Stimulated activated memory B cell treated with anti-CD40 and anti-IgM and Interleukin-4, amounts not matched to agents 10 μg/mL and 1 μg/mL and 100 μg/mL, for 72 hours (primary cell): Measurements from ENCODE around the gene RTL1.

Source experiments
- ATAC-seq: fragments of 150-1000 bp; cut with Tn5 transposase; 2 replicates; pipeline ENCODE4 v1.10.0; 2021
- H3K27ac Mint-ChIP-seq: one replicate; pipeline ENCODE4 v1.8.0; 2022; ENCODE audit warnings: mild to moderate bottlenecking, mixed read lengths
- H3K27me3 Mint-ChIP-seq: one replicate; pipeline ENCODE4 v1.8.0; 2022; ENCODE audit warnings: mixed read lengths
- H3K36me3 Mint-ChIP-seq: one replicate; pipeline ENCODE4 v1.8.0; 2022; ENCODE audit warnings: mixed read lengths
- H3K4me1 Mint-ChIP-seq: one replicate; pipeline ENCODE4 v1.8.0; 2022; ENCODE audit warnings: mixed read lengths
- H3K4me3 Mint-ChIP-seq: one replicate; pipeline ENCODE4 v1.8.0; 2022; ENCODE audit warnings: mild to moderate bottlenecking, moderate library complexity, mixed read lengths
- H3K9me3 Mint-ChIP-seq: one replicate; pipeline ENCODE4 v1.8.0; 2022; ENCODE audit warnings: mixed read lengths

The RTL1 gene

GRCh38 chr14:100865682-100866591, 37.6 kb downstream of the RTL1 start:
- Mint-ChIP-seq H3K36me3 (no peaks in the 10 kb centered on the region), H3K9me3 (peaks cover 6% of the 10 kb centered on the region), H3K27me3 (no peaks in the 10 kb centered on the region), H3K27ac (no peak overlapping the region), H3K4me1 (no peaks in the 10 kb centered on the region), H3K4me3 (no peak overlapping the region)
- no peak for ATAC-seq

GRCh38 chr14:100864960-100865681, 38.4 kb downstream of the RTL1 start:
- no peaks in the 10 kb centered on the region for H3K36me3 Mint-ChIP-seq

GRCh38 chr14:100864206-100864605, 39.3 kb downstream of the RTL1 start:
- Mint-ChIP-seq H3K27ac (no peak overlapping the region), H3K27me3 (peaks cover 10% of the 10 kb centered on the region), H3K4me1 (no peaks in the 10 kb centered on the region), H3K9me3 (peaks cover 6% of the 10 kb centered on the region), H3K36me3 (no peaks in the 10 kb centered on the region), H3K4me3 (no peak overlapping the region)
- no peak for ATAC-seq

More at GRCh38 chr14:100864960-100865681, 38.4 kb downstream of the RTL1 start:
- H3K4me1 Mint-ChIP-seq, result no peaks in the 10 kb centered on the region
- no peak for ATAC-seq
- peaks cover 6% of the 10 kb centered on the region for H3K9me3 Mint-ChIP-seq
- no peak overlapping the region for H3K27ac Mint-ChIP-seq
- H3K27me3 Mint-ChIP-seq, result peaks cover 4% of the 10 kb centered on the region
- no peak overlapping the region for H3K4me3 Mint-ChIP-seq

GRCh38 chr14:100862793-100863192, 40.7 kb downstream of the RTL1 start:
- Mint-ChIP-seq H3K9me3 (peaks cover 6% of the 10 kb centered on the region), H3K27me3 (peaks cover 17% of the 10 kb centered on the region), H3K4me3 (no peak overlapping the region), H3K27ac (no peak overlapping the region), H3K36me3 (no peaks in the 10 kb centered on the region), H3K4me1 (no peaks in the 10 kb centered on the region)
- ATAC-seq, result no peak

- Mint-ChIP-seq H3K27ac (no peak overlapping the region), H3K4me3 (no peak overlapping the region), H3K36me3 (no peaks in the 10 kb centered on the region), H3K9me3 (peaks cover 6% of the 10 kb centered on the region), H3K27me3 (peaks cover 17% of the 10 kb centered on the region), H3K4me1 (no peaks in the 10 kb centered on the region)
- no peak for ATAC-seq
These were observed 41.2 kb downstream of the RTL1 start for GRCh38 chr14:100862277-100862676.

- peaks cover 6% of the 10 kb centered on the region for H3K9me3 Mint-ChIP-seq
- ATAC-seq, result no peak
- H3K4me1 Mint-ChIP-seq, result no peaks in the 10 kb centered on the region
- H3K36me3 Mint-ChIP-seq, result no peaks in the 10 kb centered on the region
- H3K4me3 Mint-ChIP-seq, result no peak overlapping the region
- H3K27ac Mint-ChIP-seq, result no peak overlapping the region
- H3K27me3 Mint-ChIP-seq, result peaks cover 17% of the 10 kb centered on the region
These were observed 41.6 kb downstream of the RTL1 start for GRCh38 chr14:100861937-100862247.

GRCh38 chr14:100861188-100861936, 42.2 kb downstream of the RTL1 start:
- H3K36me3 Mint-ChIP-seq, result no peaks in the 10 kb centered on the region

GRCh38 chr14:100860556-100861187, 42.9 kb downstream of the RTL1 start:
- Mint-ChIP-seq H3K4me3 (no peak overlapping the region), H3K36me3 (no peaks in the 10 kb centered on the region), H3K27me3 (peaks cover 17% of the 10 kb centered on the region), H3K9me3 (peaks cover 6% of the 10 kb centered on the region), H3K4me1 (no peaks in the 10 kb centered on the region), H3K27ac (no peak overlapping the region)
- ATAC-seq, result no peak

More at GRCh38 chr14:100861188-100861936, 42.2 kb downstream of the RTL1 start:
- peaks cover 6% of the 10 kb centered on the region for H3K9me3 Mint-ChIP-seq
- H3K27me3 Mint-ChIP-seq, result peaks cover 17% of the 10 kb centered on the region
- H3K4me1 Mint-ChIP-seq, result no peaks in the 10 kb centered on the region
- no peak overlapping the region for H3K4me3 Mint-ChIP-seq
- H3K27ac Mint-ChIP-seq, result no peak overlapping the region
- ATAC-seq, result no peak

- H3K4me1 Mint-ChIP-seq, result no peaks in the 10 kb centered on the region
- no peak for ATAC-seq
- H3K36me3 Mint-ChIP-seq, result no peaks in the 10 kb centered on the region
- H3K27me3 Mint-ChIP-seq, result peaks cover 17% of the 10 kb centered on the region
- no peak overlapping the region for H3K4me3 Mint-ChIP-seq
- no peak overlapping the region for H3K27ac Mint-ChIP-seq
- peaks cover 6% of the 10 kb centered on the region for H3K9me3 Mint-ChIP-seq
These were observed 43.7 kb downstream of the RTL1 start for GRCh38 chr14:100859781-100860180.

- no peak for ATAC-seq
- Mint-ChIP-seq H3K4me3 (no peak overlapping the region), H3K27ac (no peak overlapping the region), H3K9me3 (peaks cover 6% of the 10 kb centered on the region), H3K36me3 (no peaks in the 10 kb centered on the region), H3K27me3 (peaks cover 17% of the 10 kb centered on the region), H3K4me1 (no peaks in the 10 kb centered on the region)
These were observed 44.7 kb downstream of the RTL1 start for GRCh38 chr14:100858838-100859220.

- Mint-ChIP-seq H3K36me3 (no peaks in the 10 kb centered on the region), H3K4me1 (no peaks in the 10 kb centered on the region), H3K27me3 (peaks cover 17% of the 10 kb centered on the region), H3K9me3 (peaks cover 6% of the 10 kb centered on the region), H3K4me3 (no peak overlapping the region), H3K27ac (no peak overlapping the region)
- no peak for ATAC-seq
These were observed 45.3 kb downstream of the RTL1 start for GRCh38 chr14:100857923-100858837.

GRCh38 chr14:100857233-100857922, 46.1 kb downstream of the RTL1 start:
- ATAC-seq, result no peak
- Mint-ChIP-seq H3K4me3 (no peak overlapping the region), H3K27me3 (peaks cover 17% of the 10 kb centered on the region), H3K27ac (no peak overlapping the region), H3K36me3 (no peaks in the 10 kb centered on the region), H3K4me1 (no peaks in the 10 kb centered on the region), H3K9me3 (peaks cover 6% of the 10 kb centered on the region)

GRCh38 chr14:100856056-100856950, 47.2 kb downstream of the RTL1 start:
- H3K36me3 Mint-ChIP-seq, result no peaks in the 10 kb centered on the region
- no peaks in the 10 kb centered on the region for H3K4me1 Mint-ChIP-seq
- no peak overlapping the region for H3K27ac Mint-ChIP-seq
- no peaks in the 10 kb centered on the region for H3K9me3 Mint-ChIP-seq
- H3K4me3 Mint-ChIP-seq, result no peak overlapping the region
- H3K27me3 Mint-ChIP-seq, result peaks cover 17% of the 10 kb centered on the region
- no peak for ATAC-seq
